IPS-18c (cell line): ENCODE results near the gene SRP68.

Source experiments
- H3K4me3 ChIP-seq: 2 replicates; pipeline ENCODE4 v1.7.0; 2013; ENCODE audit warnings: low read depth, mild to moderate bottlenecking, low read length, moderate library complexity; ENCODE audit not compliant: insufficient read depth
- H3K9me3 ChIP-seq: one replicate; pipeline ENCODE4 v1.6.1; 2013; ENCODE audit warnings: mild to moderate bottlenecking, low read length, moderate library complexity; ENCODE audit not compliant: control insufficient read depth, insufficient read depth

The SRP68 gene

GRCh38 chr17:76034428-76035350 lies 37.6 kb downstream of the SRP68 start:
- no peaks in the 10 kb centered on the region for H3K9me3 ChIP-seq

GRCh38 chr17:76033139-76033538 lies 39.2 kb downstream of the SRP68 start:
- H3K4me3 ChIP-seq, result no peak overlapping the region
- peaks cover 2% of the 10 kb centered on the region for H3K9me3 ChIP-seq

More at GRCh38 chr17:76034428-76035350, 37.6 kb downstream of the SRP68 start:
- H3K4me3 ChIP-seq, result no peak overlapping the region

- Histone ChIP-seq H3K4me3 (no peak overlapping the region), H3K9me3 (peaks cover 2% of the 10 kb centered on the region)
Measured at GRCh38 chr17:76032780-76033108, 39.6 kb downstream of the SRP68 start.

- Histone ChIP-seq H3K4me3 (no peak overlapping the region), H3K9me3 (peaks cover 2% of the 10 kb centered on the region)
Measured at GRCh38 chr17:76032073-76032779, 40.1 kb downstream of the SRP68 start.

DNA sequence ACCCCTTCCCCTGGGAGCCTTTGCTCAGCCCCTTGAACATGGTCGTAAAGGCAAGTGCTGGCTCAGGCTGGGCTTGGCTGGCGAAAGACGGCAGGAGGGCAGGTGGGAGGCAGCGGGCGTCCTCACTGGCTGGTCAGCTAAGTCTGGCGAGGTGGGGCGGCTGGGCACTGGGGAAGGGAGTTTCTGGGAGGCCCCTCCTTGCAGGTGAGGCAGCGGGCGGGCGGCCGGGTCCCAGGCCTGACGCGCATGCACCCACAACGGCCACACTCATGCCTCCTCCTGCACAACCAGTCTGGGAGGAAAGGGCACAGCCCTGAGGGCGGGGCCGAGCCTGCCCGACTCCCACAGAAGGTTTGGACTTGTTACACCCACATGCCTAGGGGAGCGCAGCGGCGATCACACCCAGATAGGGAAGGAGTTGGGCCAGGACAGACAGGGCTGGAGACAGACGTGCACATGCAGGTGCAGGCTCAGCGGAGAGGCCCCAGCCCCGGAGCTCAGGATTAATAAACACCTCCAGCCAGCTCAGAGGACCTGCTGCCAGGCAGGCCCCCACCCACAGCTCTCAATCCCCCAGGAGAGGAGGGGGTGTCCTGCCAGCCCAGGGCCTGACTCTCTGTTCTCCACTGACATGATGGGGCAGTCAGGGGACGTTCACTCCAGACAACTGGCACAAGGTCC lies 45.0 kb downstream of the SRP68 start, which contains the start of gene EVPL:
Gene EVPL (minus strand): TSS at position 148 of the 681 bp plus-strand sequence. CDS start 108 bp downstream, at position 40.
- Histone ChIP-seq H3K9me3 (peaks cover 2% of the 10 kb centered on the region), H3K4me3 (no peak within 1 kb of the TSS)

GRCh38 chr17:76026714-76027158 lies 45.6 kb downstream of the SRP68 start:
- Histone ChIP-seq H3K4me3 (no peak overlapping the region), H3K9me3 (peaks cover 2% of the 10 kb centered on the region)

GRCh38 chr17:76025294-76025693 lies 47.0 kb downstream of the SRP68 start:
- H3K4me3 ChIP-seq, result no peak overlapping the region
- H3K9me3 ChIP-seq, result peaks cover 2% of the 10 kb centered on the region

GRCh38 chr17:76024353-76024752 lies 48.0 kb downstream of the SRP68 start:
- no peak overlapping the region for H3K4me3 ChIP-seq
- peaks cover 2% of the 10 kb centered on the region for H3K9me3 ChIP-seq

- Histone ChIP-seq H3K9me3 (peaks cover 2% of the 10 kb centered on the region), H3K4me3 (no peak overlapping the region)
Measured at GRCh38 chr17:76023900-76024237, 48.4 kb downstream of the SRP68 start.

DNA sequence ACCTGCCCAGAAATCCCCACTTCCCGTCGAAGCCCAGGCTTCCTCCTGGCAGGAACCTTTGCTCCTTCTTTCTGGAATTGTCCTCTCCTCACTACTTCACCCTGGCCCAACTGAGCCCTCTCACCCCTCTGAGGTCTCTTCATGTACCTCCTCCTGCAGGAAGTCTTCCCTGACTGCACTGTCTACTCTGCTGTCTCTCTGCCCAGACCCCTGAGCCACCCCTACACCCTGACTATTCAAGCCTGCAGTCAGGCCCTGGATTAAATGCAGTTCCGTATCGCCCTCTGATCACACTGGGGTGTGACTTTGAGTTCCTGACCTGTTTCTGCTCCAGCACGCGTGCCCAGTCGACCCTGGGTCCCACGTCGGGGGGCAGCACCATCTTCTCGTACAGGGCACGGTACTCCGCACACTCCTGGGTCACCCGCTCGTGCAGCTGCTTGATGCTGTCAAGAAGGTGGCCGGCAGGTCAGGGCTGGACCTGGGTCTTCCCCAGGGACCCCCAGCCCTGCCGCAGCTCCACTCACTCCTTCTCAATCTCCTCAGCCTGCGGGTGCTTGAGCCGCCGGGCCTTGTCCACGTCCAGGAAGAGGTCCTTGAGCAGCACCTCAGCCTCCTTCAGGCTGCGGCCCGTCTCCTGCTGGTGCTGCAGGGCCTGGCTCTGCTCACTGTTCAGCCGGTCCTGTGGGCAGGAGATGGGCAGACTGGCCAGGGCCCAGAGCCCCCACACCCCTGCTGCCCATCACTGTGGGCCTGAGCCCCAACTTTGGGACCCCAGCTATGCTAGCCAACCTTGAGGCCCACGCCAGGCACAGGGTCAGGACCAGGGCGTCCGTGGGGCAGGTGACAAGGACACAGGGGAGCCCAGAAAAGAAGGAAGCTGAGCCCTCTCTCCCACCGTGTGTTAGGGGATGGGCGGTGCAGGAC lies 49.1 kb downstream of the SRP68 start:
- Histone ChIP-seq H3K9me3 (peaks cover 1% of the 10 kb centered on the region), H3K4me3 (no peak overlapping the region)

GRCh38 chr17:76022285-76022684 lies 50.0 kb downstream of the SRP68 start:
- H3K9me3 ChIP-seq, result no peaks in the 10 kb centered on the region
- H3K4me3 ChIP-seq, result no peak overlapping the region

DNA sequence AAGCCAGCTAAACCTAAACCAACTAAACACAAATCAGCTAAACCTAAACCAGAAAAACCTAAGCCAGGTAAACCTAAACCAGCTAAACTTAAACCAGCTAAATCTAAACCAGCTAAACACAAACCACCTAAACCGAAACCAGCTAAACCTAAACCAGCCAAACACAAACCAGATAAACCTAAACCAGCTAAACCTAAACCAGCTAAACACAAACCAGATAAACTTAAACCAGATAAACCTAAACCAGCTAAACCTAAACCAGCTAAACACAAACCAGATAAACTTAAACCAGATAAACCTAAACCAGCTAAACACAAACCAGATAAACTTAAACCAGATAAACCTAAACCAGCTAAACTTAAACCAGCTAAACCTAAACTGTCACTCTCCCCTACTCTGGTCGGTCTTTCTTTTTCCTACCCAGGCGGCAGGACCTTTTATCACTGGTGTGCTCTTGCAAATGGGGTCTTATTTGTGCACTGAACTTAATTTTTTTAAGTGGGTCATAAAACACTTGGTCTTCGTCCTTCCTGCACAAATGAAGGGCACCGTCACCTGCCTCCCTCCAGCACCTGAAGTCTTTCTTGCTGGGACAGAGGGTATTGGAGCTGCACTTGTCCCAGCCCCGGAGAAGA lies 52.4 kb downstream of the SRP68 start:
- Histone ChIP-seq H3K4me3 (no peak overlapping the region), H3K9me3 (no peaks in the 10 kb centered on the region)

- Histone ChIP-seq H3K9me3 (no peaks in the 10 kb centered on the region), H3K4me3 (no peak overlapping the region)
Measured at GRCh38 chr17:76018801-76019200, 53.5 kb downstream of the SRP68 start.

DNA sequence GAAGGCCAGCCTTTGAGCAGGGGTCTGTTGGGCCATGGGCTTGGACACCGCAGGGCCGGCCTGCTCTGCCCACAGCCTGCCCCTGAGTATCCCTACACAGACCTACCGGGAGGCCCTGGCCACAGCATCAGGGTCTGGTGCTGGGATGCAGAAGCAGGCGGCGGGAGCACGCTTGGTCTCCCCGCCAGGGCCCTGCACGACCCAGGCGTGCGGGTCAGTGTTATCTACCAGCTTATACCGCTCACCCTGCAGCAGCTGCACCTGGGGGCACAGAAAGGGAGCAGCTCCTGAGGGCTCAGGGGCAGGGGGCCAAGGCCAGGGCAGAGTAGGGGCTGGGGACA lies 54.0 kb downstream of the SRP68 start:
- Histone ChIP-seq H3K4me3 (no peak overlapping the region), H3K9me3 (no peaks in the 10 kb centered on the region)

DNA sequence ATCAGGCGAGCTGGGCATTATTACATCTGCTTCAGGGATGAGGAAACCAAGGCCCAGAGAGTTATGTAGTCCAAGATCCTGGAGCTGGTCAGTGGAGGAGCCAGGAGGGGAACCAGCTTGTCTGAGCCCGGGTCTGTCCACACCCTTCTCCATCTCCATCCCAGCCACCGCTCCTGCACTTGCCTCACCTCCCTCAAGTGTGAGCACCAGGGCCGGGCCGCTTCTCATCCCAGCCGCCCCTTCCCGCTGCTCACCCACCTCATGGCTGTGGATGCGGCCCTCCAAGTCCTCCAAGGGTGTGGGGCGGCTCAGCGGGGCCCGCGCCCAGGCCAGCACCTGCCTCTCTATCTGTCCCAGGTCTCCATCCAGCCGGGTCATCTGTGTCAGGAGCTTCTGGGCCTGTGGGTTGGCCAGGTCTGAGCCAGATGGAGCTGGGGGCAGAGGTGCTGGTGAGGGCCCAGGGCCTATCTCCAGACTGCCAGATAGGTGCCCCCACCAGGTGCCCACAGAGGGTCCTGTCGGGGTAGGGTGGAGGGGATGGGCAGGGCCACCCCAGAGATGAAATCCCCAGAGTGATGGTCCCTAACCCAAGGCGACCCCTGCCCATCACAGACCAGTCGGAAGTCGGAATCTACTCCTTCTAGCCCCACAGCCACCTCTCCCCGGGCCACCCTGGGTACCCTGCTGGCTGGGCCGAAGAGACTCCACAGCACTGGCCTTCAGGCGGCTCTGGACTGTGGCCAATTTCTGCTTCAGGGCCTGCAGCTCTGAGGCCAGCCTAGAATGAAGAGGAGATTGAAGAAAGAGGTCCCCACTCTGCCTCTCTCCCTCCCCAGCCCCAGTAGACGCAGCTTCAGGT lies 54.6 kb downstream of the SRP68 start:
- H3K9me3 ChIP-seq, result no peaks in the 10 kb centered on the region
- no peak overlapping the region for H3K4me3 ChIP-seq

- Histone ChIP-seq H3K9me3 (no peaks in the 10 kb centered on the region), H3K4me3 (no peak overlapping the region)
Measured at GRCh38 chr17:76014925-76015261, 57.4 kb downstream of the SRP68 start.
